HL-60 (cell line): Measurements from ENCODE around the gene CDKN2AIPNL.

ENCODE experiments used
- CTCF ChIP-seq: IDR thresholded peaks from one replicate; pipeline ENCODE4 v1.5.1; 2011; ENCODE audit warnings: low read length, control low read depth, inconsistent platforms; ENCODE audit not compliant: insufficient read depth
- POLR2AphosphoS5 ChIP-seq: IDR thresholded peaks from 2 replicates; pipeline ENCODE4 v1.6.1; 2012; ENCODE audit warnings: low read depth
- REST ChIP-seq: IDR thresholded peaks from 2 replicates; pipeline ENCODE4 v1.6.1; 2012; ENCODE audit warnings: low read depth; ENCODE audit not compliant: insufficient replicate concordance

GRCh38 chr5:134398609-134399155 lies 13.0 kb downstream of the CDKN2AIPNL start:
- TF ChIP-seq CTCF (no peak), POLR2AphosphoS5 (no peak), REST (no peak)
